ENCODE data around the gene TEX101.

DNA sequence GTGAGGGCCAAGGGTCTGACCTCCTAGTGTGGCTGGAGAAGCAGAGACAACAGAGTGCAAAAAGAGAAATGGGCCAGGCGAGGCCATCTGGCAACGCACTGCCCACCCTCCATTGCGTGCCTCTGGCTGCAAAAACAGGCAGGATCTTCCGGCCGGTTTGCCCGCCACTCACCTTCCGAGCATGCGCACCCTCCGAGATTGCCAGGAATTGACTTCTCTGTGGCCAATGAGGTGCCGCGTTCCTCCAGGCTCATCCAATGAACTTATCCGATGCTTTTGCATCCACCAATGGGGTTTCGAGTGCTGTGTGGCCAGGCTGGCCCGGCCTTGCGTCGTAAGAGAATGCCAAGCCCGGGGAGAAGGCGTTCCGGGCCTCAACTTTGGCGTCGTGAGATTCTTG lies at the start of gene TEX101:
- TF ChIP-seq, protein P1, sequence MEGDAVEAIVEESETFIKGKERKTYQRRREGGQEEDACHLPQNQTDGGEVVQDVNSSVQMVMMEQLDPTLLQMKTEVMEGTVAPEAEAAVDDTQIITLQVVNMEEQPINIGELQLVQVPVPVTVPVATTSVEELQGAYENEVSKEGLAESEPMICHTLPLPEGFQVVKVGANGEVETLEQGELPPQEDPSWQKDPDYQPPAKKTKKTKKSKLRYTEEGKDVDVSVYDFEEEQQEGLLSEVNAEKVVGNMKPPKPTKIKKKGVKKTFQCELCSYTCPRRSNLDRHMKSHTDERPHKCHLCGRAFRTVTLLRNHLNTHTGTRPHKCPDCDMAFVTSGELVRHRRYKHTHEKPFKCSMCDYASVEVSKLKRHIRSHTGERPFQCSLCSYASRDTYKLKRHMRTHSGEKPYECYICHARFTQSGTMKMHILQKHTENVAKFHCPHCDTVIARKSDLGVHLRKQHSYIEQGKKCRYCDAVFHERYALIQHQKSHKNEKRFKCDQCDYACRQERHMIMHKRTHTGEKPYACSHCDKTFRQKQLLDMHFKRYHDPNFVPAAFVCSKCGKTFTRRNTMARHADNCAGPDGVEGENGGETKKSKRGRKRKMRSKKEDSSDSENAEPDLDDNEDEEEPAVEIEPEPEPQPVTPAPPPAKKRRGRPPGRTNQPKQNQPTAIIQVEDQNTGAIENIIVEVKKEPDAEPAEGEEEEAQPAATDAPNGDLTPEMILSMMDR (IDR thresholded peaks at IDR 0.05) = no peak
- TF ChIP-seq, protein P2, sequence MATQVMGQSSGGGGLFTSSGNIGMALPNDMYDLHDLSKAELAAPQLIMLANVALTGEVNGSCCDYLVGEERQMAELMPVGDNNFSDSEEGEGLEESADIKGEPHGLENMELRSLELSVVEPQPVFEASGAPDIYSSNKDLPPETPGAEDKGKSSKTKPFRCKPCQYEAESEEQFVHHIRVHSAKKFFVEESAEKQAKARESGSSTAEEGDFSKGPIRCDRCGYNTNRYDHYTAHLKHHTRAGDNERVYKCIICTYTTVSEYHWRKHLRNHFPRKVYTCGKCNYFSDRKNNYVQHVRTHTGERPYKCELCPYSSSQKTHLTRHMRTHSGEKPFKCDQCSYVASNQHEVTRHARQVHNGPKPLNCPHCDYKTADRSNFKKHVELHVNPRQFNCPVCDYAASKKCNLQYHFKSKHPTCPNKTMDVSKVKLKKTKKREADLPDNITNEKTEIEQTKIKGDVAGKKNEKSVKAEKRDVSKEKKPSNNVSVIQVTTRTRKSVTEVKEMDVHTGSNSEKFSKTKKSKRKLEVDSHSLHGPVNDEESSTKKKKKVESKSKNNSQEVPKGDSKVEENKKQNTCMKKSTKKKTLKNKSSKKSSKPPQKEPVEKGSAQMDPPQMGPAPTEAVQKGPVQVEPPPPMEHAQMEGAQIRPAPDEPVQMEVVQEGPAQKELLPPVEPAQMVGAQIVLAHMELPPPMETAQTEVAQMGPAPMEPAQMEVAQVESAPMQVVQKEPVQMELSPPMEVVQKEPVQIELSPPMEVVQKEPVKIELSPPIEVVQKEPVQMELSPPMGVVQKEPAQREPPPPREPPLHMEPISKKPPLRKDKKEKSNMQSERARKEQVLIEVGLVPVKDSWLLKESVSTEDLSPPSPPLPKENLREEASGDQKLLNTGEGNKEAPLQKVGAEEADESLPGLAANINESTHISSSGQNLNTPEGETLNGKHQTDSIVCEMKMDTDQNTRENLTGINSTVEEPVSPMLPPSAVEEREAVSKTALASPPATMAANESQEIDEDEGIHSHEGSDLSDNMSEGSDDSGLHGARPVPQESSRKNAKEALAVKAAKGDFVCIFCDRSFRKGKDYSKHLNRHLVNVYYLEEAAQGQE (IDR thresholded peaks at IDR 0.05; ENCODE audit: insufficient read depth in 1 of 2, low read depth in 2 of 2, low read length in 1 of 2) = no peak

Measured in Panc1 (cell line).